ENCODE measurements around the gene SLC38A3.

The SLC38A3 gene

DNA sequence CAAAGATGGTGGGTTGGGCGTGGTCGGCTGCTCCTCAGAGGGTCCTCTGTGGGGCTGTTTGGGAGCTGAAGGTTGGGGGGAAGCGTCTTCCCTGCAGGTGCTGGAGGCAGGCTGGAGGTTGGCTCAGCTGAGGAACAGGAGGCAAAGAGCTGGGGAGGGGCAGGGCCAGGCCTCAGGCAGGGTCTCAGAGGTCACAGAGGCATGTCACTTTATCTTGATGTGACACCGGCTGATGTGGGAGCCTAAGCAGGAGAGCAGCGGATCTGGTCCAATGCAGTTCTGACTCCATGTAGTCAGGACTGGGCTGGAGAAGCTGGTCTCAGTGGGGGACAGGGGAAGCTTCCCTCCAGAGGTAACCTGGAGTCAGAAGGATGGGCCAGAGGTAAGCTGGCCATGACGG is 21.3 kb upstream of the SLC38A3 start:
- TF ChIP-seq, protein P1, sequence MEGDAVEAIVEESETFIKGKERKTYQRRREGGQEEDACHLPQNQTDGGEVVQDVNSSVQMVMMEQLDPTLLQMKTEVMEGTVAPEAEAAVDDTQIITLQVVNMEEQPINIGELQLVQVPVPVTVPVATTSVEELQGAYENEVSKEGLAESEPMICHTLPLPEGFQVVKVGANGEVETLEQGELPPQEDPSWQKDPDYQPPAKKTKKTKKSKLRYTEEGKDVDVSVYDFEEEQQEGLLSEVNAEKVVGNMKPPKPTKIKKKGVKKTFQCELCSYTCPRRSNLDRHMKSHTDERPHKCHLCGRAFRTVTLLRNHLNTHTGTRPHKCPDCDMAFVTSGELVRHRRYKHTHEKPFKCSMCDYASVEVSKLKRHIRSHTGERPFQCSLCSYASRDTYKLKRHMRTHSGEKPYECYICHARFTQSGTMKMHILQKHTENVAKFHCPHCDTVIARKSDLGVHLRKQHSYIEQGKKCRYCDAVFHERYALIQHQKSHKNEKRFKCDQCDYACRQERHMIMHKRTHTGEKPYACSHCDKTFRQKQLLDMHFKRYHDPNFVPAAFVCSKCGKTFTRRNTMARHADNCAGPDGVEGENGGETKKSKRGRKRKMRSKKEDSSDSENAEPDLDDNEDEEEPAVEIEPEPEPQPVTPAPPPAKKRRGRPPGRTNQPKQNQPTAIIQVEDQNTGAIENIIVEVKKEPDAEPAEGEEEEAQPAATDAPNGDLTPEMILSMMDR (IDR thresholded peaks at IDR 0.05; ENCODE audit: insufficient read depth, low read depth, low read length, missing control alignments), result no peak
- H3K4me3 ChIP-seq (ENCODE audit: low read length), result no peak overlapping the region
- DNase-seq (ENCODE audit: low read depth), result no peak

DNA sequence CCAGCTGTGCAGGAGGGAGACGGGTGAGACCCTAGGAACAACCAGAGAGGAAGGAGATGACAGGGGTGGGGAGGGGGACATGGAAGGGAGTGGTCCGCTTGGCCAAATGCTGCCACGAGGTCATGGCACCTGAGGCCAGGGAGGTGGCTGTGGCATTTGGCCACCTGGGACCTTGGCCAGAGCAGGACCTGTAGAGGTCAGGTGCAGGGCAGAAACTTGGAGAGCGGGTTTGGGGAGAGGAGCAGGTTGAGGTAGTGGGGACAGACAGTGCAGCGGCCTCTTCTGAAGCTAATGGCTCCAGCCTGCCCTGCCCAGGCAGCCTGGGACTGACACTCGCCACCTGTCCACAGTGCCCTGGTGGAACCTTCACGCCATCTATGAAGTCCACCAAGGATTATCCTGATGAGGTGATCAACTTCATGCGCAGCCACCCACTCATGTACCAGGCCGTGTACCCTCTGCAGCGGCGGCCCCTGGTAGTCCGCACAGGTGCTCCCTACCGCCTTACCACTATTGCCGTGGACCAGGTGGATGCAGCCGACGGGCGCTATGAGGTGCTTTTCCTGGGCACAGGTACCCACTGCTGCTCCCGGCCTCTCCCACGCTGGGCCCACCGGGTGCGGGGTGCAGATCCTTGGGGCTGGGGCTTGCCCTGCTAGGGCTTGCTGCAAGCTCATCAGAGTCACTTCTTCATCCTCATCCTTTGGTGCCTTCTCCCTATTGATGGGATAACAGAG is 20.7 kb upstream of the SLC38A3 start:
- H3K4me3 ChIP-seq (ENCODE audit: low read length), result no peak overlapping the region
- TF ChIP-seq, protein P1 (IDR thresholded peaks at IDR 0.05; ENCODE audit: insufficient read depth, low read depth, low read length, missing control alignments), result no peak

DNA sequence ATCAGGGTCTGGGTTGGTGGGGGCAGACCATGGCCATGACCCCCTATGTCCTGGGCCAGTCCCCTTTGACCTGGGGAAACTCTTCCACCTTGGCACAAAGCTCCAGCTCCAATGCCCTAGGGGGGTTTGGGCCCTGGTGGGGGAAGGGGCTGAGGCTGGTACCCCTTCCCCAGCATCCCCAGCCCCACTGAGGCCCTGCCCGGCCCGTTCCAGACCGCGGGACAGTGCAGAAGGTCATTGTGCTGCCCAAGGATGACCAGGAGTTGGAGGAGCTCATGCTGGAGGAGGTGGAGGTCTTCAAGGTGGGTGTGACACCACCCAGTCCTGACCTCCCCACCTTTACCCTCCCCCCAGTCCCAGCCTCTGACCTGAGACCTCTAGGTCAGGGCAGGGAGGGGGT is 19.8 kb upstream of the SLC38A3 start:
- TF ChIP-seq, protein P1 (IDR thresholded peaks at IDR 0.05; ENCODE audit: insufficient read depth, low read depth, low read length, missing control alignments), result no peak
- H3K4me3 ChIP-seq (ENCODE audit: low read length), result no peak overlapping the region
- no peak for DNase-seq (ENCODE audit: low read depth)

More for the DNA sequence above, 20.7 kb upstream of the SLC38A3 start:
- no peak for DNase-seq (ENCODE audit: low read depth)

DNA sequence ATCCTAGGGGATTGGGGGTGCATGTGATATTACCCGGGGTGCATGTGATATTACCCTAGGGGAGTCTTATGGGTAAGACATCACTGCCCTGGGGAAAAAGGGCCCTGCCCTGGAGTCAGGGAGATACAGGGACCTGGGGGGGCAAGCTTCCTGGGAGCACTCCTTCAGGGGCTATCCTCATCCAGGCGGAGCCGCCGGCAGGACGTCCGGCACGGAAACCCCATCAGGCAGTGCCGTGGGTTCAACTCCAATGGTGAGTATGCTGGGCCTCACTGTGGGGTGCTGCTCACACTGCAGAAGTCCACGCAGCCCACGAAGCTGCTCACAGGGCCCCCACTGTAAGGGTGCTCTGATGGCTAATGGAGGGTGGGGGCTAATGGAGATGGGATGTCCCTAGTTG is 19.0 kb upstream of the SLC38A3 start:
- TF ChIP-seq, protein P1 (IDR thresholded peaks at IDR 0.05; ENCODE audit: insufficient read depth, low read depth, low read length, missing control alignments), result no peak
- DNase-seq (ENCODE audit: low read depth), result no peak
- H3K4me3 ChIP-seq (ENCODE audit: low read length), result no peak overlapping the region

DNA sequence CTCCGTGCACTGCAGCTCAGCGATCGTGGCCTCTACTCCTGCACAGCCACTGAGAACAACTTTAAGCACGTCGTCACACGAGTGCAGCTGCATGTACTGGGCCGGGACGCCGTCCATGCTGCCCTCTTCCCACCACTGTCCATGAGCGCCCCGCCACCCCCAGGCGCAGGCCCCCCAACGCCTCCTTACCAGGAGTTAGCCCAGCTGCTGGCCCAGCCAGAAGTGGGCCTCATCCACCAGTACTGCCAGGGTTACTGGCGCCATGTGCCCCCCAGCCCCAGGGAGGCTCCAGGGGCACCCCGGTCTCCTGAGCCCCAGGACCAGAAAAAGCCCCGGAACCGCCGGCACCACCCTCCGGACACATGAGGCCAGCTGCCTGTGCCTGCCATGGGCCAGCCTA is 17.3 kb upstream of the SLC38A3 start:
- TF ChIP-seq, protein P1 (IDR thresholded peaks at IDR 0.05; ENCODE audit: insufficient read depth, low read depth, low read length, missing control alignments), result no peak

DNA sequence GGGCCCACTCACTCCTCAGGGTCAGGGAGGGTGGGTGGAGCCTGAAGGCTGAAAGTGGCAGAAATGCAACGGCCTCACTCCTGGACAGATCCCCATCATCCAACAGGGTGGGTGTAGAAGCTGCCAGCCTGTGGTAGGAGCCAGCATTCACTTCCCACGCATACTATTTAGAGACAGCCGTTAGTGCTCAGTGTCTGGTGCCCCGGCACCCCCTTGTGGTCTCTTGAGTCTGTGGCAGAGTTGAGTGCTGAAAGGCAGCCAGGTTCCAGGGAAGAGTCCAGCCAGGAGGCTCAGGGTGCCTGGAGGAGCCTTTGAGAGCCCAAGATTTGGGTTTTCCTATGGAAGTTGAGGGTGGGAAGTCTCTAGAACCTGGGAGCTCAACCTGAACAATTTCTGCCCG is 15.8 kb upstream of the SLC38A3 start:
- no peak overlapping the region for H3K4me3 ChIP-seq (ENCODE audit: low read length)
- peak; percentile 78 for DNase-seq (ENCODE audit: low read depth)
- TF ChIP-seq, protein P1 (IDR thresholded peaks at IDR 0.05; ENCODE audit: insufficient read depth, low read depth, low read length, missing control alignments), result peak; percentile 77

More for the DNA sequence above, 17.3 kb upstream of the SLC38A3 start:
- no peak overlapping the region for H3K4me3 ChIP-seq (ENCODE audit: low read length)
- DNase-seq (ENCODE audit: low read depth), result no peak

DNA sequence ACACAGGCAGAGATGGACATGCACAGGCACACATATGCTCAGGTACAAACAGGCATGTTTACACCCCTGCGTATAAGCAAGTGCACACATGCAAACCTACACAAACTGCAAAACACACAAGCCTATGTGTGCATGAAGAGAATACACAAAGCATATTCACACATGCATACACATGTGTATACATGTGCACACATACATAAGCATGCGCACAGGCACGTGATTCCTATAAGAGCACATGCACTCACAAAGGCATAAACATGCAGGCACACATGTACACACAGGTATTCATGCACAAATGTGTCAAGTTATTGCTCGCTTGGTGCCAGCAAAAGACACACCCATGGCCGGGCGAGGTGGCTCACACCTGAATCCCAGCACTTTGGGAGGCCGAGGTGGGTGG is 15.1 kb upstream of the SLC38A3 start:
- TF ChIP-seq, protein P1 (IDR thresholded peaks at IDR 0.05; ENCODE audit: insufficient read depth, low read depth, low read length, missing control alignments), result no peak
- DNase-seq (ENCODE audit: low read depth), result peak; percentile 41
- no peak overlapping the region for H3K4me3 ChIP-seq (ENCODE audit: low read length)
